RCC 7860 (cell line): ENCODE data around the gene EEFSEC.

Experiments
- DNase-seq: peaks from one replicate; pipeline ENCODE4 v3.0.0-alpha.2; 2015; ENCODE audit warnings: low spot score
- FAIRE-seq: peaks from 2 replicates; lab custom pipeline; 2012; peaks lifted over from hg19 to GRCh38; lab: Jason Lieb, UNC

EEFSEC gene

DNA sequence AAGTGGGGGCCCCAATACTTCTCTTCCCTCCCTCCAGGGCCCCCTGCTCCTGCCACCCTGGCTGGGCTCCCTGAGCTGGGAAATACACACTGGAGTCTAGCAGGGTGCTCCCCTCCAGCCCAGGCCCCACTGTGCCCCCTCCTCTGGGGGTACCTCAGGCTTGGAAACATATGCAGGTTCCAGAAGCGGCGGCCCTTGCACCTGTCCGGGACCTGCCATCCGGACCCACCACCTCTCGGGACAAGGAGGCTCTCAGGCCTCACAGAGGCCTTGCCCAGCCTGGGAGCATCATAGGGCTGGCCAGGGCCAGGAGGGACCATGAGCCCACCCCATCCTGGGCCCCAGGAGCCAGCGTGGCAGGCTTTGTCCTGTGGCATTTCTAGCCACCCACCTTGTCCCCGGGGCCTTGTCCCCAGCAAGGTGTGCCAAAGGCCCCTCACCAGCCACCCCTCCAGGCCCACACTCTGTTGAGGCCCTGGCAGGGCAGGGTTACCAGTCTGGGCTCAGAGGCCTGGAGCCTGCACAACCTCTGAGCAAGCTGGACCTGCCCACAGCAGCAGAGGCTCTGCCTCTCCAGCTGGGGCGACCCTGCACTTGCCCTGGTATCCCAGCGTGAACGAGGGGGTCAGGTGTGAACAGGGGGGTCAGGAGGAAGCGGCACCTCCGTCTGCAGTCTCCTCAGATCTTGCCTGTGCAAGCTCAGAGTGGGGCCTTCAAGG, 267.6 kb downstream of the EEFSEC start:
- no peak for FAIRE-seq

DNA sequence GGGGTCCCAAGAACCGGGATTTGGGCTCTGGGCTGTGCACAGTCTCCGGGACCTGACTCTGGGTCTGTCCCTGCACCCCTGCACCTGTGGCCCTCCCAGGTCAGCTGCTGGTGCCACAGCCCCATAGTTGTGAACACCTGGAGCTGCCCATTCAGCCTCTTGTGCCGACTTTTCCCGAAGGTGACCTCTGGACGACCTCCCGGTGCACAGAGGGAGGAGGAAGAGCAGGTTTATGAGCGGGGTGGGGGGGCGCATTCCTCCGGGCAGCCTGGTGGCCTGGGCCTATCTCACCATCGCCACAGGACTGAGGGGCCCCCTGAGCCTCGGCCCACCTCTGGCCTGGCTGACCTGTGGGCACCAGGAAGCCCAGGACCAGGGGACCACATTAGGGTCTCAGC, 268.2 kb downstream of the EEFSEC start:
- DNase-seq, result no peak
- no peak for FAIRE-seq

More for the DNA sequence above, 267.6 kb downstream of the EEFSEC start:
- no peak for DNase-seq

DNA sequence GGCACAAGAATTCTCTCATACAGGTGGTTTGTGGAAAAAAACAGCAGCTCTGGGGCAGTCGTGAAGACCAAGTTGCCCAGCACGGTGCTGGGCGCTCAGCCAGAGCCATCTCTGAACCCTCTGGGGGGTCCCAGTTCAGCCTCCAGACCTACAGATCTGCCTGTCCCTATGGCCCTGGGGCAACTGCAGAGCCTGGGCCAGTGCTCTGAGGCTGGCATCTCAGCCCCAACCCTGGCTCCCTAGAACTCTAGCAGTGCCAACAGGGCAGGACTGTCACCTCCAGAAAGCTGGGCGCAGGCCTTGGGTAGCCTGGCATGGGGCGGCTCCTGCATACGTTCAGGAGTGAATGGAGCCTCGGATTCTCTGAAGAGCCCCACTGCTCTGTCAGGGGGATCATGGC, 268.7 kb downstream of the EEFSEC start:
- no peak for DNase-seq
- no peak for FAIRE-seq

DNA sequence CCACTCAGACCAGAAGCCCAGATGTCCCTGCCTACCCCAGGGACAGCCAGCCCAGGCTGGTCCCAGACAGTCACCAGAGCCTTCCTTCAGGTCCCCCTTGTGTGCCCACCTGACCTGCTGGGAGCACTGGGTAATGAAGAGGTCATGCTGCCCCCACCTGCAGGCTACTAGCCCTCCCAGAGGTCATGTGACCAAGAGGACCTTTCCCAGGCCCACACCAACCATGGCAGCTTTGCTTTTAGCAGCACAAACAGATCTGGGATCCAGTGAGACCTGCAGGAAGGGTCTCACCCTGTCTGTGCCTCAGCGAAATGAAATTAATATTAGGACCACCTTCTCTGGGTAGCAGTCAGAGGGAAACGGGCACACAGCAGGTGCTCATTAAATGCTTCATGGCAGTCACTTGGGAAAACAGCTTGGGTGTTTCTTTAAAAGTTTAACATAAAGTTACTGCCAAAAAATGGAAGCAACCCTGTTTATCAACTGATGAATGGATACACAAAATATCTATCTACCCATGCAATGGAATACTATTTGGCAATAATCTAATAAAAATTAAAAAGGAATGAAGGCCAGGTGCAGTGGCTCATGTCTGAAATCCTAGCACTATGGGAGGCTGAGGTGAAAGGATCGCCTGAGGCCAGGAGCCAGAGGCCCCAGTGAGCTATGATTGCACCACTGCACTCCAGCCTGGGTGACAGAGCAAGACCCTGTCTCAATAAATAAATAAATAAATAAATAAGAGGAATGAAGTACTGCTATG, 269.7 kb downstream of the EEFSEC start:
- no peak for FAIRE-seq
- DNase-seq, result no peak

DNA sequence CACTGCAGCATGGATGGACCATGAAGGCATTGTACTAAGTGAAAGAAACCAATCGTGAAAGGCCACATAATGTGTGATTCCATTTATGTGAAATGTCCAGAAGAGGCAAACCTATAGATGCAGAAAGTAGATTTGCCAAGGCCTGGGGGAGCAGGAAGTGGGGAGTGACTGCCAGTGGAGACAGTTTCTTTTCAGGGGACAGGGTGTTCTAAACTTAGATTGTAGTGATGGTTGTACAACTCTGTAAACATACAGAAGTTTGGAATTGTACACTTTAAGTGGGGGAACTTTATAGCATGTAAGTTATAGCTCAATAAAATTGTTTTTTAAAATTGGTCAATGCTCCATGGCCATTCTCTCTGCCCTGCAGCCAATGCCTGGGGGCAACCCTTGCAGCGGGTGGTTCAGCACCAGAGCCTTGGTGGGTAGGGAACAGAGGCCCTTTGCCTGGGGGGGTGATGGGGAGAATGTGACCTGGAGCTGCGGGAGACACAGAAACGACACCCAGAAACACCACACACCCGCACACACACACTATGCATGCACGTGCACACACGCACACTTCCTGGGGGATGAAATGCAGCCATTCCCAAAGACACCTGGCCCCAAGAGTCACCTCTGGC, 270.4 kb downstream of the EEFSEC start:
- FAIRE-seq (no peak), DNase-seq (no peak)

GRCh38 chr3:128424508-128425069, 271.3 kb downstream of the EEFSEC start:
- no peak for FAIRE-seq

DNA sequence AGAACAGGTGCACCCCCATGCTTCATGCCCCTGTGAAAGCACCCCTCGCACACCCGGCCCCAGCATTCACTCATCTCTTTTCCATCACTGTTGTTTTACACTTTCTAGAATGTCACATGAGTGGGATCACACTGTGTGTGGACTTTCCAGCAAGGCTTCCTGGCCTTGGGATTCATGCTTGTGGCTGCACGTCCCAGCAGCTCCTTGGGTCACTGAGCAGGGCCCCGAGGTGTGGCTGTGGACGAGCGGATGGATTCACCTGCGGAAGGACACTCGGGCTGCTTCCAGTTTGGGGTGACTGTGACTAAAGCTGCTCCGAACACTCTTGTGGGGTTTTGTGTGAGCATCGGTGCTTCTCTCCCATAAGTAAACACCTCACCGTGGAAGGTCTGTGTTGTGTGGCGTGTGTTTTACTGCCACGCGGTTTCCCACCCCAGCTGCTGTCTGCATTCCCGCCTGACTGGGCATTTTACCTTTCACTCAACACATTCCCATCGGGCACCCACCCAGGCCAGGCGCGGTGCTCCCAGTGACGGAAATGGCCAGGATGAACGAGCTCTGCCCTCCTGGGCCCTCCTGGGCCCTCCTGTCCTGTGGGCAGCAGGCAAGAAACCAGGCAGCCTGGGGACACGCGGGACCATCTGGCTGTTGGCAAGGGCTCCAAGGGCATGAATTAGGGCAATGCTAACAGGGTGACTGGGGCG, 272.0 kb downstream of the EEFSEC start:
- no peak for DNase-seq
- FAIRE-seq, result no peak

More at GRCh38 chr3:128424508-128425069, 271.3 kb downstream of the EEFSEC start:
- DNase-seq, result no peak

DNA sequence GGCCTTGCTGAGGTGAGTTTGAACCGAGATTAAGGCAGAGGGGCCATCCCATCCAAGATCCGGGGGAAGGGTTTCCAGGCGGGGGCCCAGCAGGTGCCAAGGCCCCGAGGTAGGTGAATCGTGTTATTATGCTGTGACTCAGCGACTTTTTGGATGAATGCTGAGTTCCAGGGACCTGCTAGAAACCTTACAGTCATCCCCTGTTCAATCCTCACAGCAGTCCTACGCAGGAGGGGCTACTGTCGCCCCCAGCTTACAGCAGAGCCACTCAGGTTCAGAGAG, 272.5 kb downstream of the EEFSEC start:
- DNase-seq, result no peak
- FAIRE-seq, result no peak

GRCh38 chr3:128426128-128426921, 273.0 kb downstream of the EEFSEC start:
- FAIRE-seq, result no peak
- DNase-seq, result no peak

GRCh38 chr3:128427175-128427857, 274.0 kb downstream of the EEFSEC start:
- DNase-seq, result no peak
- FAIRE-seq, result no peak

- no peak for FAIRE-seq
- DNase-seq, result no peak
These were observed 274.9 kb downstream of the EEFSEC start for GRCh38 chr3:128427872-128428822.

- no peak for DNase-seq
- FAIRE-seq, result no peak
These were observed 276.0 kb downstream of the EEFSEC start for GRCh38 chr3:128429275-128429674.

- FAIRE-seq (no peak), DNase-seq (no peak)
These were observed 276.5 kb downstream of the EEFSEC start for GRCh38 chr3:128429751-128430150.

GRCh38 chr3:128430301-128430700, 277.0 kb downstream of the EEFSEC start:
- no peak for DNase-seq
- FAIRE-seq, result no peak

DNA sequence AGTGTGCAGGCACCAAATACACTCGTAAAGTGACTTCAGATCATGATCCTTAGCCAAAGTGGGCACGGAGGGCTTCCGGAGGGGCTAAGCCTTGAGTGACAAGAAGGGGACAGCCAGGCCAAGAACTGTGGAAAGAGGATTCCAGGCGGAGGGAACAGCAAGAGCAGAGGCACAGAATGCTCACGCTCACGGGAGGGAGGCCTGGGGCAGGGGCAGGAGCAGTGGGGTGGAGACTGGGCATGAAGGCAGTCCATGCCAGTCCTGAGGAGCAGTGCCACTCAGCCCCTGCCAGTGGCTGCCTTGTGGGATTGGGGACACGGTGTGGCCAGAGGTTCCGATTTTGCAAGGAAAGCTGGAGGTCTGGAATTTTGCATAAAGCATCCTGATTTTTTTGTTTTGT, 277.4 kb downstream of the EEFSEC start:
- DNase-seq (no peak), FAIRE-seq (no peak)

- DNase-seq (no peak), FAIRE-seq (no peak)
These were observed 278.6 kb downstream of the EEFSEC start for GRCh38 chr3:128431803-128432300.

DNA sequence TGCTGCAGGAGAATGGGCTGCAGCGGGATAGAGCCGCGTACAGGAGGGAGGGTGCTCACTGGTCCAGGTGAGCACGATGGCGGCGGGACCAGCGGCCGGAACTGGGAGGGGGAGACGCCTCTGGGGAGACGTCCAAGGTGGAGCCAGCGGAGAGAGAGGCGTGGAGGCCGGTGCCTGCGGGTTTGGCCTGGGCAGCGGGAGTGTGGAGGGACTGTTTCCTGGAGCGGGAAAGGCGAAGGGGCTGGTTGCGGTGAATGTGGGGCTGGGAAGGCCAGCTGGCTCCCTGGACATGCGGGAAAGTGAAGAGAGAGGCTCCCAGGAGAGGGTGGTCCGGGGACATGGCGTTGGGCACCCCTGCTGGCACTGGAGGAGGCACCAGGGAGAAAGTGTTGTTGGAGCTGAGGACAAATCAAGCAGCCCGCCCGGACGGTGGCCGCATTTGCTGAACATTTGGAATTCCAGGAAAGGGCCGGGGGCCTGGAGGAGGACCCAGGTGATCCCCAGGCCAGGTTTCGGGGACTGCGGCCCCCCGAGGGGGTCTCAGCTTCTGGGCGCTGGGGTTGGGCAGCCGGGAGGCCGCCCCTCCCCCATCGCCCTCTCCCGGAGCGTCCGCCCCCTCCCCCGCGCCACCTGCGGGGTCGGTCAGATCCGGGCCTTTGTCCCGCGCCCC, 279.2 kb downstream of the EEFSEC start:
- DNase-seq (no peak), FAIRE-seq (no peak)
